HG03064 (cell line): ENCODE results near the gene TBCB.
"Not testable (repeated sequence)": the region's sequence is repeated elsewhere in the genome, so short reads cannot be mapped to it uniquely, and the experiment has no call there.

ENCODE experiments used
- ATAC-seq: cut with Tn5 transposase; IDR thresholded peaks from one replicate; pipeline ENCODE4 v1.9.1; 2021; ENCODE audit warnings: low read depth; ENCODE audit not compliant: unreplicated experiment

Gene TBCB

GRCh38 chr19:36169084-36169760 is 54.0 kb downstream of the TBCB start:
- no peak for ATAC-seq

GRCh38 chr19:36172852-36173251 is 57.6 kb downstream of the TBCB start:
- no peak for ATAC-seq

- ATAC-seq = not testable (repeated sequence)
Measured at GRCh38 chr19:36173846-36174245, 58.6 kb downstream of the TBCB start.
